Measurements from ENCODE around the gene KDM4C. TPM values are rescaled to one million over a fixed set of nuclear protein-coding genes. Genes with fewer than 3 reads are reported as not detected.
"Not testable (repeated sequence)": the region's sequence is repeated elsewhere in the genome, so short reads cannot be mapped to it uniquely, and the experiment has no call there.

Gene KDM4C
- total RNA-seq, 2 donors from 2014 or later, result 12.8 to 31.5 TPM

- Histone ChIP-seq H3K9ac (ENCODE audit: extremely low read depth, low read length, poor library complexity, severe bottlenecking) (no peak overlapping the region), H3K27me3 (ENCODE audit: control insufficient read depth, insufficient read depth, low read length, poor library complexity, severe bottlenecking) (no peaks in the 10 kb centered on the region), H3K9me3 (ENCODE audit: control insufficient read depth, low read length) (peaks cover 25% of the 10 kb centered on the region), H3K4me1 (ENCODE audit: control insufficient read depth, insufficient read depth, low read length) (no peaks in the 10 kb centered on the region), H3K4me3 (ENCODE audit: low read length) (no peak overlapping the region), H3K36me3 (ENCODE audit: control insufficient read depth, insufficient read depth, low read length) (peaks cover 20% of the 10 kb centered on the region), H3K27ac (ENCODE audit: low read depth, low read length) (no peak overlapping the region)
- H3K4me3 Mint-ChIP-seq, result no peak overlapping the region
- H3K27me3 Mint-ChIP-seq (ENCODE audit: insufficient read depth), result no peaks in the 10 kb centered on the region
- H3K27ac Mint-ChIP-seq, result no peak overlapping the region
- H3K36me3 Mint-ChIP-seq (ENCODE audit: low read depth), result peaks cover 23% of the 10 kb centered on the region
- peaks cover 22% of the 10 kb centered on the region for H3K9me3 Mint-ChIP-seq
- TF ChIP-seq CTCF (conservative IDR thresholded peaks at IDR 0.05), result no peak
- H3K4me1 Mint-ChIP-seq, result no peaks in the 10 kb centered on the region
- no peak for DNase-seq
Observed at GRCh38 chr9:6945816-6946215, 188.0 kb downstream of the KDM4C start.

- H3K9me3 Mint-ChIP-seq, result peaks cover 22% of the 10 kb centered on the region
- peaks cover 23% of the 10 kb centered on the region for H3K36me3 Mint-ChIP-seq (ENCODE audit: low read depth)
- no peak overlapping the region for H3K4me3 ChIP-seq (ENCODE audit: low read length)
- H3K9ac ChIP-seq (ENCODE audit: extremely low read depth, low read length, poor library complexity, severe bottlenecking), result no peak overlapping the region
- no peaks in the 10 kb centered on the region for H3K4me1 Mint-ChIP-seq
- no peaks in the 10 kb centered on the region for H3K4me1 ChIP-seq (ENCODE audit: control insufficient read depth, insufficient read depth, low read length)
- TF ChIP-seq CTCF (conservative IDR thresholded peaks at IDR 0.05), result no peak
- H3K36me3 ChIP-seq (ENCODE audit: control insufficient read depth, insufficient read depth, low read length), result peaks cover 20% of the 10 kb centered on the region
- H3K27me3 Mint-ChIP-seq (ENCODE audit: insufficient read depth), result no peaks in the 10 kb centered on the region
- peaks cover 25% of the 10 kb centered on the region for H3K9me3 ChIP-seq (ENCODE audit: control insufficient read depth, low read length)
- no peak for DNase-seq
- H3K27me3 ChIP-seq (ENCODE audit: control insufficient read depth, insufficient read depth, low read length, poor library complexity, severe bottlenecking), result no peaks in the 10 kb centered on the region
- no peak overlapping the region for H3K27ac ChIP-seq (ENCODE audit: low read depth, low read length)
- no peak overlapping the region for H3K4me3 Mint-ChIP-seq
- WGBS, 2 experiments (ENCODE audit: insufficient coverage in 1 of 2, insufficient read length in 1 of 2), result 99 to 100% methylated on average over 2 of the region's 3 CpGs
- H3K27ac Mint-ChIP-seq, result no peak overlapping the region
Observed at GRCh38 chr9:6946583-6947166, 188.9 kb downstream of the KDM4C start.

GRCh38 chr9:6948921-6949320, 191.1 kb downstream of the KDM4C start:
- H3K27me3 ChIP-seq (ENCODE audit: control insufficient read depth, insufficient read depth, low read length, poor library complexity, severe bottlenecking); H3K4me1 Mint-ChIP-seq; DNase-seq; H3K27ac ChIP-seq (ENCODE audit: low read depth, low read length); H3K27me3 Mint-ChIP-seq (ENCODE audit: insufficient read depth); H3K27ac Mint-ChIP-seq; H3K4me3 Mint-ChIP-seq; H3K4me3 ChIP-seq (ENCODE audit: low read length); H3K4me1 ChIP-seq (ENCODE audit: control insufficient read depth, insufficient read depth, low read length); H3K9ac ChIP-seq (ENCODE audit: extremely low read depth, low read length, poor library complexity, severe bottlenecking): not testable (repeated sequence)
- H3K9me3 ChIP-seq (ENCODE audit: control insufficient read depth, low read length), result peaks cover 25% of the 10 kb centered on the region
- 97% methylated on average over 6 to 31 of the region's 31 CpGs for WGBS, 2 experiments (ENCODE audit: insufficient coverage in 1 of 2, insufficient read length in 1 of 2)
- peaks cover 22% of the 10 kb centered on the region for H3K9me3 Mint-ChIP-seq
- peaks cover 11% of the 10 kb centered on the region for H3K36me3 ChIP-seq (ENCODE audit: control insufficient read depth, insufficient read depth, low read length)
- H3K36me3 Mint-ChIP-seq (ENCODE audit: low read depth), result peaks cover 23% of the 10 kb centered on the region

Data from endodermal cell (in vitro differentiated cells).